ENCODE measurements around the gene AMELY.

The AMELY gene

GRCh38 chrY:6911253-6911881 is at the start of gene AMELY:
Gene AMELY (minus strand): TSS chrY:6911752. CDS start chrY:6872608, 39,144 bp downstream.
- H3K27ac ChIP-seq, result peak within 1 kb of the TSS; percentile 90
- no peak for TF ChIP-seq CTCF (conservative IDR thresholded peaks at IDR 0.05)

GRCh38 chrY:6949947-6950346 is 38.4 kb upstream of the AMELY start:
- H3K27ac ChIP-seq, result no peak overlapping the region
- TF ChIP-seq CTCF (conservative IDR thresholded peaks at IDR 0.05), result no peak

GRCh38 chrY:6948378-6948777 is 36.8 kb upstream of the AMELY start:
- TF ChIP-seq CTCF (conservative IDR thresholded peaks at IDR 0.05), result no peak
- H3K27ac ChIP-seq, result no peak overlapping the region

- peak; percentile 74 for TF ChIP-seq CTCF (conservative IDR thresholded peaks at IDR 0.05)
These were observed 36.1 kb upstream of the AMELY start for GRCh38 chrY:6947695-6948094.

GRCh38 chrY:6935497-6935896 is 23.9 kb upstream of the AMELY start:
- TF ChIP-seq CTCF (conservative IDR thresholded peaks at IDR 0.05), result no peak
- no peak overlapping the region for H3K27ac ChIP-seq

More at GRCh38 chrY:6947695-6948094, 36.1 kb upstream of the AMELY start:
- H3K27ac ChIP-seq, result no peak overlapping the region

- H3K27ac ChIP-seq, result peak overlapping the region; percentile 51
- no peak for TF ChIP-seq CTCF (conservative IDR thresholded peaks at IDR 0.05)
These were observed 20.3 kb upstream of the AMELY start for GRCh38 chrY:6931779-6932396.

GRCh38 chrY:6929237-6929636 is 17.7 kb upstream of the AMELY start:
- no peak for TF ChIP-seq CTCF (conservative IDR thresholded peaks at IDR 0.05)
- no peak overlapping the region for H3K27ac ChIP-seq
